ENCODE data around the gene DIP2C. TPM values are rescaled to one million over a fixed set of nuclear protein-coding genes. Genes with fewer than 3 reads are reported as not detected.

The DIP2C gene
- polyA plus RNA-seq, 1 of the 3 experiments (the other 2 are of a cell fraction), result 8.7 TPM

DNA sequence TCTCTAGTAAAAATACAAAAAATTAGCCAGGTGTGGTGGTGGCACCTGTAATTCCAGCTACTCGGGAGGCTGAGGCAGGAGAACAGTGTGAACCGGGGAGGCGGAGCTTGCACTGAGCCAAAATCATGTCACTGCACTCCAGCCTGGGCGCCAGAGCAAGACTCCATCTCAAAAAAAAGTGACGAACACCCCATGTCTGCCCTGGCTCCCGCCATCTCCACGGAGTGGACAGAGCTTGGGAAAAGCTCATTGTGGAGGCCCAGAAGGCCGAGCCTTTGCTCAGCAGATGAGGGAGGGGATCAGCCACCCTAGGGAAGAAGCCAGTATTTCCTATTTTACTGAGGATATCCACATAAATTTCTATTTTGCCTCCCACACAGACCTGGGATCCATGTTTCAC, 136.8 kb downstream of the DIP2C start:
- no peaks in the 10 kb centered on the region for H3K27me3 ChIP-seq (ENCODE audit: insufficient read depth)
- H3F3A ChIP-seq (replicated peaks; ENCODE audit: insufficient read depth), result peaks cover 10% of the 10 kb centered on the region
- no peaks in the 10 kb centered on the region for H3K9me2 ChIP-seq
- no peak overlapping the region for H3K4me3 ChIP-seq (ENCODE audit: low read depth in 2 of 2, low read length in 1 of 2)
- ChIA-PET CTCF (no interaction called here), POLR2A (no interaction called here)
- H3K36me3 ChIP-seq (replicated peaks in 1 of 2; ENCODE audit: control insufficient read depth in 1 of 2, insufficient read depth in 2 of 2, low read length in 1 of 2), result no peaks in the 10 kb centered on the region
- TF ChIP-seq GABPA (IDR thresholded peaks at IDR 0.05; ENCODE audit: low read depth), result no peak
- TF ChIP-seq NRF1 (IDR thresholded peaks at IDR 0.05; ENCODE audit: low read depth, low read length), result no peak
- TF ChIP-seq ELF1 (IDR thresholded peaks at IDR 0.05), result no peak
- TF ChIP-seq, protein P1, sequence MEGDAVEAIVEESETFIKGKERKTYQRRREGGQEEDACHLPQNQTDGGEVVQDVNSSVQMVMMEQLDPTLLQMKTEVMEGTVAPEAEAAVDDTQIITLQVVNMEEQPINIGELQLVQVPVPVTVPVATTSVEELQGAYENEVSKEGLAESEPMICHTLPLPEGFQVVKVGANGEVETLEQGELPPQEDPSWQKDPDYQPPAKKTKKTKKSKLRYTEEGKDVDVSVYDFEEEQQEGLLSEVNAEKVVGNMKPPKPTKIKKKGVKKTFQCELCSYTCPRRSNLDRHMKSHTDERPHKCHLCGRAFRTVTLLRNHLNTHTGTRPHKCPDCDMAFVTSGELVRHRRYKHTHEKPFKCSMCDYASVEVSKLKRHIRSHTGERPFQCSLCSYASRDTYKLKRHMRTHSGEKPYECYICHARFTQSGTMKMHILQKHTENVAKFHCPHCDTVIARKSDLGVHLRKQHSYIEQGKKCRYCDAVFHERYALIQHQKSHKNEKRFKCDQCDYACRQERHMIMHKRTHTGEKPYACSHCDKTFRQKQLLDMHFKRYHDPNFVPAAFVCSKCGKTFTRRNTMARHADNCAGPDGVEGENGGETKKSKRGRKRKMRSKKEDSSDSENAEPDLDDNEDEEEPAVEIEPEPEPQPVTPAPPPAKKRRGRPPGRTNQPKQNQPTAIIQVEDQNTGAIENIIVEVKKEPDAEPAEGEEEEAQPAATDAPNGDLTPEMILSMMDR (IDR thresholded peaks at IDR 0.05), result no peak
- no peak for TF ChIP-seq YY1 (IDR thresholded peaks at IDR 0.05; ENCODE audit: low read depth)
- no peak for TF ChIP-seq CHD2 (IDR thresholded peaks at IDR 0.05; ENCODE audit: low read length, partially characterized antibody)
- no peak for TF ChIP-seq TEAD4 (IDR thresholded peaks at IDR 0.05; ENCODE audit: borderline replicate concordance, insufficient read depth)
- no peak for TF ChIP-seq PBX3 (IDR thresholded peaks at IDR 0.05)
- no peak for TF ChIP-seq SIN3A (IDR thresholded peaks at IDR 0.05; ENCODE audit: borderline replicate concordance, low read depth, low read length)
- TF ChIP-seq POLR2AphosphoS5 (IDR thresholded peaks at IDR 0.05; ENCODE audit: low read depth, low read length), result no peak
- H3K79me2 ChIP-seq (ENCODE audit: insufficient read depth), result peaks cover 67% of the 10 kb centered on the region
- no peaks in the 10 kb centered on the region for H3K9me3 ChIP-seq
- H3K27ac ChIP-seq (ENCODE audit: low read depth in 2 of 2, low read length in 1 of 2), result no peak overlapping the region
- no peak for DNase-seq
- no peak overlapping the region for H2AFZ ChIP-seq (ENCODE audit: low read depth)
- peaks cover 89% of the 10 kb centered on the region for H4K20me1 ChIP-seq (ENCODE audit: insufficient read depth)
- WGBS (ENCODE audit: low lambda C conversion rate), result 92% methylated on average over 6 of the region's 8 CpGs
- peaks cover 6 to 21% of the 10 kb centered on the region in 2 experiments; a peak in 3 of 4 replicates for H3K4me1 ChIP-seq (ENCODE audit: control insufficient read depth in 1 of 2, insufficient read depth in 2 of 2, low read depth in 1 of 2, low read length in 1 of 2)
- no peak overlapping the region for H3K9ac ChIP-seq
- no peak overlapping the region for H3K4me2 ChIP-seq

- no peaks in the 10 kb centered on the region for H3K9me3 ChIP-seq
- H4K20me1 ChIP-seq (ENCODE audit: insufficient read depth), result peaks cover 91% of the 10 kb centered on the region
- 92% methylated on average over 16 of the region's 19 CpGs for WGBS (ENCODE audit: low lambda C conversion rate)
- H3K79me2 ChIP-seq (ENCODE audit: insufficient read depth), result peaks cover 60% of the 10 kb centered on the region
- ChIA-PET POLR2A (no interaction called here), CTCF (interaction anchor here (1.2 kb wide), 1 partner anchor 41 kb away, joined by 4 read pairs; no protein-coding TSS in a partner anchor)
- peaks cover 17 to 23% of the 10 kb centered on the region in 2 experiments for H3K4me1 ChIP-seq (ENCODE audit: control insufficient read depth in 1 of 2, insufficient read depth in 2 of 2, low read depth in 1 of 2, low read length in 1 of 2)
- no peak overlapping the region for H3K9ac ChIP-seq
- TF ChIP-seq, protein P2, sequence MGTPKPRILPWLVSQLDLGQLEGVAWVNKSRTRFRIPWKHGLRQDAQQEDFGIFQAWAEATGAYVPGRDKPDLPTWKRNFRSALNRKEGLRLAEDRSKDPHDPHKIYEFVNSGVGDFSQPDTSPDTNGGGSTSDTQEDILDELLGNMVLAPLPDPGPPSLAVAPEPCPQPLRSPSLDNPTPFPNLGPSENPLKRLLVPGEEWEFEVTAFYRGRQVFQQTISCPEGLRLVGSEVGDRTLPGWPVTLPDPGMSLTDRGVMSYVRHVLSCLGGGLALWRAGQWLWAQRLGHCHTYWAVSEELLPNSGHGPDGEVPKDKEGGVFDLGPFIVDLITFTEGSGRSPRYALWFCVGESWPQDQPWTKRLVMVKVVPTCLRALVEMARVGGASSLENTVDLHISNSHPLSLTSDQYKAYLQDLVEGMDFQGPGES (IDR thresholded peaks at IDR 0.05; ENCODE audit: low read depth, low read length), result no peak
- TF ChIP-seq RCOR1 (IDR thresholded peaks at IDR 0.05; ENCODE audit: low read length), result no peak
- TF ChIP-seq RAD21 (IDR thresholded peaks at IDR 0.05; ENCODE audit: low read length), result no peak
- no peak for TF ChIP-seq MXI1 (IDR thresholded peaks at IDR 0.05; ENCODE audit: low read depth, low read length)
- TF ChIP-seq TEAD4 (IDR thresholded peaks at IDR 0.05; ENCODE audit: borderline replicate concordance, insufficient read depth), result no peak
- TF ChIP-seq MAX (IDR thresholded peaks at IDR 0.05; ENCODE audit: low read depth), result no peak
- no peak for TF ChIP-seq NRF1 (IDR thresholded peaks at IDR 0.05; ENCODE audit: low read depth, low read length)
- TF ChIP-seq JUND (IDR thresholded peaks at IDR 0.05), result no peak
- TF ChIP-seq SIN3A (IDR thresholded peaks at IDR 0.05; ENCODE audit: borderline replicate concordance, low read depth, low read length), result no peak
- TF ChIP-seq NFIC (IDR thresholded peaks at IDR 0.05; ENCODE audit: borderline replicate concordance), result no peak
- no peak for TF ChIP-seq EZH2phosphoT487 (IDR thresholded peaks at IDR 0.05; ENCODE audit: borderline replicate concordance, low read depth)
- no peak for TF ChIP-seq RFX5 (IDR thresholded peaks at IDR 0.05; ENCODE audit: low read length)
- no peak overlapping the region for H3K27ac ChIP-seq (ENCODE audit: low read depth in 2 of 2, low read length in 1 of 2)
- H3K4me2 ChIP-seq, result no peak overlapping the region
- H3K27me3 ChIP-seq (ENCODE audit: insufficient read depth), result no peaks in the 10 kb centered on the region
- H3K36me3 ChIP-seq (replicated peaks in 1 of 2; ENCODE audit: control insufficient read depth in 1 of 2, insufficient read depth in 2 of 2, low read length in 1 of 2), result no peaks in the 10 kb centered on the region
- H3K4me3 ChIP-seq (ENCODE audit: low read depth in 2 of 2, low read length in 1 of 2), result no peak overlapping the region
- H3K9me2 ChIP-seq, result no peaks in the 10 kb centered on the region
- H2AFZ ChIP-seq (ENCODE audit: low read depth), result no peak overlapping the region
- H3F3A ChIP-seq (replicated peaks; ENCODE audit: insufficient read depth), result peaks cover 10% of the 10 kb centered on the region
- no peak for DNase-seq
Measured at GRCh38 chr10:551373-552252, 137.9 kb downstream of the DIP2C start.
